ENCODE results near the gene BIN1.

Gene BIN1

DNA sequence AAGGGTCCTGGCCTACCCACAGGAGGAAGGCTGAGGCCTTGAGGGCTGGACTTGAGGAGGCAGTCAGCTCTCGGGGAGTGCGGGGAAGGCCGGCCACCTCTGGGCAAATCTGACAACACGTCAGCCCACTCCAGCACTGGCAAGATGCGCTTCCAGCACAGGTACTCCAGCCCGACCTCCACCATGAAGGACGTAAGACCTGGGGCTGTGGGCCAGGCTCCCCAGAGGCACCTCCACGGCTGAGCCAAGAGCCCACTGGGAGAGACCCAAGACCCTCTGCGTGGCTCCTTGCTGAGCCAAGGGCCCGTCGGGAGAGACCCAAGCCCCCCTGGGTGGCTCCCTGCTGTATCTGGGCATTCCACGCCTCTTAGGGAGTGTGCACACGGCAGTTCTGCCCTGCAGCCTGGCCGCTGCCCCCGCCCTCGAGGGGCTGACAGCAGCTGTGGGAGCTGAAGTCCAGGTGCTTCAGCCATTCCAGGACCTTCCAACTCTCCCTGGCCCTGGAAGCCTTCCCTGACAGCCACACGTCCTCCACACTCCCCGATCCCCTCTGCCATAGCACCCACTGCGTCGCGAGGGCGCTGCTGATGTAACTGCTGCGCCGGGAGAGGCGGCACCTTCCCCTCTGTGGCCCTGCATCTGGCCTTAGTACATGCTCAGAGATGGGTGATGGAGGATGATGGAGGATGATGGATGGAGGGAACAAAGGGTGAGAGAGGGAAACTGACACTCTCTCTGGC, 50.2 kb downstream of the BIN1 start:
- DNase-seq (ENCODE audit: low spot score) = no peak
- TF ChIP-seq, protein P1, sequence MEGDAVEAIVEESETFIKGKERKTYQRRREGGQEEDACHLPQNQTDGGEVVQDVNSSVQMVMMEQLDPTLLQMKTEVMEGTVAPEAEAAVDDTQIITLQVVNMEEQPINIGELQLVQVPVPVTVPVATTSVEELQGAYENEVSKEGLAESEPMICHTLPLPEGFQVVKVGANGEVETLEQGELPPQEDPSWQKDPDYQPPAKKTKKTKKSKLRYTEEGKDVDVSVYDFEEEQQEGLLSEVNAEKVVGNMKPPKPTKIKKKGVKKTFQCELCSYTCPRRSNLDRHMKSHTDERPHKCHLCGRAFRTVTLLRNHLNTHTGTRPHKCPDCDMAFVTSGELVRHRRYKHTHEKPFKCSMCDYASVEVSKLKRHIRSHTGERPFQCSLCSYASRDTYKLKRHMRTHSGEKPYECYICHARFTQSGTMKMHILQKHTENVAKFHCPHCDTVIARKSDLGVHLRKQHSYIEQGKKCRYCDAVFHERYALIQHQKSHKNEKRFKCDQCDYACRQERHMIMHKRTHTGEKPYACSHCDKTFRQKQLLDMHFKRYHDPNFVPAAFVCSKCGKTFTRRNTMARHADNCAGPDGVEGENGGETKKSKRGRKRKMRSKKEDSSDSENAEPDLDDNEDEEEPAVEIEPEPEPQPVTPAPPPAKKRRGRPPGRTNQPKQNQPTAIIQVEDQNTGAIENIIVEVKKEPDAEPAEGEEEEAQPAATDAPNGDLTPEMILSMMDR (IDR thresholded peaks at IDR 0.05; ENCODE audit: extremely low read depth, missing control alignments) = no peak

DNA sequence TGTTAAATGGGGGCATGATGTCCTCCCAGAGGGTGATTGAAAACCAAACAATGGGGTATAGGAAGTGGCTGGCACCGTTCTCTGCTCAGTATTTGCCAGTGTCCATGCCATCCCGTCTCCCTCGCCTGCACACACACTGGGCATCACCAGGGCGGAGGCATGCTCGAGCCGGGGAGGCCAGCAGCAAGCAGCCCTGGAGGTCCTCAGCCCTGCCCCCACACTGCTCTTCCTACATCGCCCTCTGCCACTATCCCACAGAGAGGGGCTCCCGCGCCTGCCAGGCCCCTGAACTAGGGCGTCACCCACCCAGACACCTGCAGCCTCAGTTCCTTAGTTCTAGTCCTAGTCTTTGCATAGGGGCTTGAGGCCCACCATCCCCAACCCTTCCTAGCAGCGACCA, 50.9 kb downstream of the BIN1 start:
- TF ChIP-seq, protein P1 (IDR thresholded peaks at IDR 0.05; ENCODE audit: extremely low read depth, missing control alignments) = no peak

DNA sequence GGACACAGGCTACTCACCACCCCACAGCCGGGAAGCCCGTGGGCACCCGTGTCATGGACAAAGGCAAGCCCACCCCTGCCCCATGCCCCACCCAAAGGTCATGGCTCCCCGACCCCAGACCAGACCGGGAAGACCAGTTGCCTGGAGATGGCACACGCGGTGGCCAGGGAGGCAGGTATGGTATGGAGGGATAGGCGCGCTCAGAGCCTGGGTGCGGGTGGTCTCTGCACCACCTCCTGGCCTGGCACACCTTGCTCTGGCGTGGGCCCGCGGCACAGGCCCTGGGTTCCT, 51.2 kb downstream of the BIN1 start:
- TF ChIP-seq, protein P1 (IDR thresholded peaks at IDR 0.05; ENCODE audit: extremely low read depth, missing control alignments) = no peak
- no peak for DNase-seq (ENCODE audit: low spot score)

More for the DNA sequence above, 50.9 kb downstream of the BIN1 start:
- DNase-seq (ENCODE audit: low spot score) = no peak

DNA sequence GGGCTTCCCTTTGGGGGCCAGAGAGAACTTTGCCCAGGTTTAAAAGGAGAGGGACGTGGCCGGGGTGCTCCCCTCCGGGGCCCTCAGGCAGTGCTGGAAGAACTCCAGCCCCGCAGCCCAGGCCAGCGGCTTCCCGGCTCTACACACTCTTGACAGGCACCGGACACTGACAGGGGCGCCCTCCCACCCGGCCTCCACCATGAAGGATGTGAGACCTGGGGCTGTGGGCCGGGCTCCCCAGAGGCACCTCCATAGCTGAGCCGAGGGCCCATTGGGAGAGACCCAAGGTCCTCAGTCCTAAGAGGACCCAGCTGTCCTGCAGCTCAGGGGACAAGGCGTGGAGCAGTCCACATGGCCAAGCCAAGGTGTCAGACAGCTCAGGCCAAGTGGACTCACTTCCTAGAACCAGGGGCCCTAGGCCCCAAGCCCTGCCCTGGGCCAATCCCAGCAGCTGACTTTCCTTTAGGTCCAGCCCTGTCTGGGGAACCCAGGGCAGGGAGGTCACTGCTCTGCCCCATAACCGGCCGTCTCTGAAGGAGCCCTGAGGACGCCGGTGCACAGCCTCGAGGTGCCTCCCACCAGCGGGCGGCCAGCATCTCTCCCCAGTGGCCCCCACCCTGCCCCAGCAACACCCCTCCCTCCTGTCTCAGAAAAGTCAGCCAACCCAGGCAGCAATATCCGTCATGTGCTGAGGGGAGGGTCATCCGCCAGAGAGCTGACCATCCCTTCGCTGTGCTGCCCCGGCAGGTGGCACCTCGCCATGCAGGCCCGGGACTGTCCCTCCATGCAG, 51.8 kb downstream of the BIN1 start:
- DNase-seq (ENCODE audit: low spot score) = no peak

DNA sequence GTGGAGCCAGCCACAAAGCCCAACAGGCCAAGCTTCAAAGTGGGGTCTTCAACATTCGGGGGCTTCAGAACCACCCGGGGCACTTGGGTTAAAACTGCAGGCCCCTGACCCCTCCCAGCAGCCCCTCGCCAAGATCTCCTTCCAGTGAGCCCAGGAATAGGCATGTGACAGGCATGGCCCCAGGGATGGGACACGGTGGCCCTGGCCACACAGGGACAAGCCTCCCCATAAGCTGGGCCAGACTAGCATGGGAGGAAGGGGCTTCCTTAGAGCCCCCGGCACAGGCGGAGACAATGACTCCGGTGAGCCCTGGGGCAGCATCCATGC, 52.4 kb downstream of the BIN1 start:
- no peak for DNase-seq (ENCODE audit: low spot score)

More for the DNA sequence above, 51.8 kb downstream of the BIN1 start:
- TF ChIP-seq, protein P1 (IDR thresholded peaks at IDR 0.05; ENCODE audit: extremely low read depth, missing control alignments) = no peak

DNA sequence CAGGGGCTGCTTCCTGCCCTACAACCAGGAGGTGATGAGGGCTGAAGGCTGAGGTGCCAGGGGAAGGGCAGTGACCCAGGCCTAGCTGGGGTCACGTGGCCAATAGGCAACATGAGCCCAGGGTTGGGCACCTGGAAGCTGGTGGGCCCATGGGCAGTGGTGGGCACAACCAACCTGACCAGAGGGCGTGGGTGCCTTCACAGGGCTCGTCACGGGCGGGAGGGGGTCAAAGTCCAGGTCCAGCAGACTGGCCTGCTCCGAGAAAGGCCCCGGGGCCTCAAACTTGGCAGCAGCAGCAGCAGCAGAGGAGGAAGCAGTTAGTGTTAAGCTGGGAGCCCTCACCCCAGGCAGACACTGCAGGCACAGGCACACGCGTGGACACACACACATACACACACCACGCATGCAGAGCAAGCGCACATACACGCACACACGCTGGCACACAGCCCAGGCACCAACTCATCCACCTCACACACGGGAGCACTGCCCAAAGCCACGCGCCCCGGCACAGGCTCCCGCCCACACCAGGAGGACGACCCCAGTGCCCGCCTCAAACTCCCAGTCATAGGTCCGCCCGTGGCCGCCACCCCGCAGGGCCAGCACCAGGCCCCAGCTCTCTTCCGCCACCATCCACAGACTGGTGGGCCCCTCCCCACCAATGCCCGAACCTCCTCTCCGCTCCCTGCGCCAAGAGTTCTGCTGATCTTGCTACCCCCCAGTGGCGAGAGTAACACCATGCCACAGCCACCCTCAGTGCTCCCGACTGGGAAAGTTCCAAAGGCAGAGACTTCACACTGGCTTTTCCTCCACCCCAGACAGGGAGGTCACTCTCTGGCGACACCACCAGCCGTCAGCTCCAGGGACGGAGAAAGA, 53.0 kb downstream of the BIN1 start:
- TF ChIP-seq, protein P1 (IDR thresholded peaks at IDR 0.05; ENCODE audit: extremely low read depth, missing control alignments) = no peak
- no peak for DNase-seq (ENCODE audit: low spot score)

More for the DNA sequence above, 52.4 kb downstream of the BIN1 start:
- TF ChIP-seq, protein P1 (IDR thresholded peaks at IDR 0.05; ENCODE audit: extremely low read depth, missing control alignments) = no peak

Data from GM20000 (cell line).